ENCODE measurements around the gene RCC1. TPM values are rescaled to one million over a fixed set of nuclear protein-coding genes. Genes with fewer than 3 reads are reported as not detected.
"Not testable (repeated sequence)": the region's sequence is repeated elsewhere in the genome, so short reads cannot be mapped to it uniquely, and the experiment has no call there.

RCC1 gene
- total and polyA plus RNA-seq, 7 donors = 8.9 to 64.2 (median 18.8) TPM

DNA sequence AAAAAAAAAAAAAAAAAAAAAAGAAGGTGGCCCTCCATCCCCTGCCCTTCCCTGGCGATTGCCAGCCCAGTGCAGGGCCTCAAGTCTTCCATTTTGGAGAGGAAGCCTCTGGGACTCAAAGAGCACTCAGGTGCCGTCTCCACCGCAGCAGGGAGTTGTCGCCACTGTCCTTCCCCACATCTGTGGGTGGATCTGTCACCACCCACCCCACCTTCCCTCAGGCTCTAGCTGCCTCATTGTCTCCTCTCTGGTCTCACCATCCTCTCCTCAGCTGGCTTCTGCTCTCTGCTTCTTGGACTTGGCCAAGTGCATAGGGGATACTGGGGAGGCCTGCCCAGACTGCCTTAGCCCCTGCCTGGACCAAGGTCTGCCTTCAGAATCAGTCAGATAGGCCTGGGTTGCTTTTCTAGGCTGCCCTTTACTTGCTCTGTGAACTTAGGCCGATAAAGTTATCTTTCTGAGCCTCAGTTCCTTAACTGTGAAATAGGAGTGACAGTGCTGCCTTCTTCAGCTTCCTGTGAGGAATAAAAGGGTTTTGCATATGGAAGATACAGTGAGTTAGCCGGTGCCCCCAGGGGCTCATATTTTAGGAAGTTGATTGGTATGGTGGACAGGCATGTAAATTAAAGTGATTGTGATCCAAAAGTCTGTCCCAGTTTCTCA is 15.8 kb downstream of the RCC1 start:
- WGBS, 2 donors = 89 to 93% methylated on average over 6 of the region's 6 CpGs
- Histone ChIP-seq H3K27me3 (no peaks in the 10 kb centered on the region), H3K27ac (no peak overlapping the region), H3K4me1 (peaks cover 0 to 17% (median 15%) of the 10 kb centered on the region in 4 donors), H3K9me3 (no peaks in the 10 kb centered on the region), H3K36me3 (no peaks in the 10 kb centered on the region), H3K4me3 (no peak overlapping the region)
- TF ChIP-seq EP300 (IDR thresholded peaks at IDR 0.05) (no peak), POLR2AphosphoS5 (IDR thresholded peaks at IDR 0.05) (no peak), POLR2A (IDR thresholded peaks at IDR 0.05) (no peak)
- TF ChIP-seq, protein P1, sequence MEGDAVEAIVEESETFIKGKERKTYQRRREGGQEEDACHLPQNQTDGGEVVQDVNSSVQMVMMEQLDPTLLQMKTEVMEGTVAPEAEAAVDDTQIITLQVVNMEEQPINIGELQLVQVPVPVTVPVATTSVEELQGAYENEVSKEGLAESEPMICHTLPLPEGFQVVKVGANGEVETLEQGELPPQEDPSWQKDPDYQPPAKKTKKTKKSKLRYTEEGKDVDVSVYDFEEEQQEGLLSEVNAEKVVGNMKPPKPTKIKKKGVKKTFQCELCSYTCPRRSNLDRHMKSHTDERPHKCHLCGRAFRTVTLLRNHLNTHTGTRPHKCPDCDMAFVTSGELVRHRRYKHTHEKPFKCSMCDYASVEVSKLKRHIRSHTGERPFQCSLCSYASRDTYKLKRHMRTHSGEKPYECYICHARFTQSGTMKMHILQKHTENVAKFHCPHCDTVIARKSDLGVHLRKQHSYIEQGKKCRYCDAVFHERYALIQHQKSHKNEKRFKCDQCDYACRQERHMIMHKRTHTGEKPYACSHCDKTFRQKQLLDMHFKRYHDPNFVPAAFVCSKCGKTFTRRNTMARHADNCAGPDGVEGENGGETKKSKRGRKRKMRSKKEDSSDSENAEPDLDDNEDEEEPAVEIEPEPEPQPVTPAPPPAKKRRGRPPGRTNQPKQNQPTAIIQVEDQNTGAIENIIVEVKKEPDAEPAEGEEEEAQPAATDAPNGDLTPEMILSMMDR (IDR thresholded peaks at IDR 0.05) = no peak
- DNase-seq = no peak
- intact Hi-C loops (cut with DNase I) = no loop called here

DNA sequence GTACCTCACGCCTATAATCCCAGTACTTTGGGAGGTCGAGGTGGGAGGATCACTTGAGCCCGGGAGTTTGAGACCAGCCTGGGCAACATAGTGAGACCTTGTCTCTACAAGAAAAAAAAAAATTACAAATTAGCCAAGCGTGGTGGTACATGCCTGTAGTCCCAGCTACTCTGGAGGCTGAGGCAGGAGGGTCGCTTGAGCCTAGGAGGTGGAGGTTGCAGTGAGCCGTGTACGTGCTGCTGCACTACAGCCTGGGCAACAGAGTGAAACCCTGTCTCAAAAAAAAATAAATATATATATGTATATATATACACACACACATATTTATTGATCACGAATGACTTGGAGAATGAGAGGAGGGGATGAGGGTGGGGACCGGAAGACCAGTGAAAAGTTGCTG is 16.7 kb downstream of the RCC1 start:
- H3K4me3 ChIP-seq; H3K27ac ChIP-seq; H3K9me3 ChIP-seq; H3K36me3 ChIP-seq; intact Hi-C loops (cut with DNase I); DNase-seq; H3K27me3 ChIP-seq: not testable (repeated sequence)
- H3K4me1 ChIP-seq = peaks cover 0 to 14% (median 12%) of the 10 kb centered on the region in 4 donors
- WGBS, 2 donors = 95% methylated on average over 9 of the region's 9 CpGs

DNA sequence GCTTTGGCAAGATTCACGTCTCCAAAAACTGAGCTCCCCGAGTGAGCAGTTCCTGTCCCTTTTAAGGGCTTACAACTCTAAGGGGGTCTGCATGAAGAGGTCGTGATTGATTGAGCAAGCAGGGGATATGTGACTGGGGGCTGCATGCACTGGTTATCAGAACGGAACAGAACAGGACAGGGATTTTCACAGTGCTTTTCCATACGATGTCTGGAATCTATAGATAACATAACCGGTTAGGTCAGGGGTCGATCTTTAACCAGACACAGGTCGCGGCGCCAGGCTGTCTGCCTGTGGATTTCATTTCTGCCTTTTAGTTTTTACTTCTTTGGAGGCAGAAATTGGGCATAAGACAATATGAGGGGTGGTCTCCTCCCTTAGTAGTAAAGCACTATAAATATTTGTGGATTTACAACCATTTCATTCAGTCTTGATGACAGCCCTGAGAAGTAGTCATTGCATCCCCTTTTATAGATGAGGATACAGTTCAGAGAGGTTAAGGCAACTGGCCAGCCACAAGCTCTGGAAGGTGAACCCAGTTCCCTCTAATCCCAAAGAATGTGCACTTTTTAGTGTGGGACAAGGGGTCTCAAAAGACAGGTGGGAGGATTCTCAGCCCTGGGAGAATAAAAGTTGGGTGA is 19.3 kb downstream of the RCC1 start:
- H3K9me3 ChIP-seq; DNase-seq; intact Hi-C loops (cut with DNase I); H3K36me3 ChIP-seq; H3K4me3 ChIP-seq; H3K27ac ChIP-seq; H3K27me3 ChIP-seq; H3K4me1 ChIP-seq: not testable (repeated sequence)
- WGBS, 2 donors = 82 to 84% methylated on average over 10 of the region's 10 CpGs

DNA sequence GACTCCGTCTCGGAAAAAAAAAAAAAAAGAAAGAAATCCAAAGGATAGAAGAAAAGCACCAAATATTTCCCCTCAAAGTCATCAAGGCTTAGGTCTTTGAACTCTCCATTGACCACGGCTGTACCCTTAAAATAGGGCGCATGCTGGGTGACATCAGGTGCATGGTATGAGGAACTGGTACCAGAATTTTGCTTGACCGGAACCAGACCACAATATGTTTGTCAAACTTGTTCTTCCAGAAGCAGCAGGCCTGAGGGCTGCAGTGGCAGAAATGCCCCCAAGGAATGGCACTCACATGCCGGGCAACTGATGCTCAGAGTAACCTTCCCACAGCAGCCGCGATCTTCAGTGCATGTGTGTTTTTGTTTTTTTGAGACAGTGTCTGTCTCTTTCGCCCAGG is 21.0 kb downstream of the RCC1 start:
- intact Hi-C loops (cut with DNase I) = no loop called here
- H3K27ac ChIP-seq = no peak overlapping the region
- TF ChIP-seq, protein P1 (IDR thresholded peaks at IDR 0.05) = no peak
- TF ChIP-seq EP300 (IDR thresholded peaks at IDR 0.05) (no peak), POLR2A (IDR thresholded peaks at IDR 0.05) (no peak), POLR2AphosphoS5 (IDR thresholded peaks at IDR 0.05) (no peak)
- 93% methylated on average over 9 of the region's 9 CpGs for WGBS, 2 donors
- H3K4me1 ChIP-seq = no peaks in the 10 kb centered on the region
- DNase-seq = no peak
- no peaks in the 10 kb centered on the region for H3K9me3 ChIP-seq
- H3K4me3 ChIP-seq = no peak overlapping the region
- H3K36me3 ChIP-seq = peaks cover 0 to 5% (median under 1%) of the 10 kb centered on the region in 4 donors
- no peaks in the 10 kb centered on the region for H3K27me3 ChIP-seq

DNA sequence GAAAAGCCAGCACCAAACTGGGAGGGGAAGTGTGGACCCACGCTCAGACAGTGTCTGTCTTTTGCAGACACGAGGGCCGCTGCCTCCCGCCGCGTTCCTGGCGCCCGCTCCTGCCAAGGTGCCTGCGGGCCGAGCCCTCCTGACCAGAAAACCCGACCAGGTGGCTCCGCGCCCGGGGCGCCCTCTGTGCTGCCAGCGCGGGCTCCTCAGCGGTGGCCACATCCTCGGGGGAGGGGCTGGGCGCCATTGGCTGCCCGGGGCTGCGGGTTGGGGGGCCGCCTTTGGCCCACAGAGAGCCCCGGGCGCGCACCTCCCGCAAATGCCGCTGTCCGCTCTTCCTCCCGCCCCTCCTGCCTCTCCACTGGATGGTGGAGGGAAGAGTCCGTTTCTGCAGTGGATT is 24.6 kb downstream of the RCC1 start:
- Histone ChIP-seq H3K27me3 (no peaks in the 10 kb centered on the region), H3K36me3 (peaks cover 0 to 15% (median 8%) of the 10 kb centered on the region in 4 donors), H3K4me3 (no peak overlapping the region), H3K27ac (no peak overlapping the region), H3K9me3 (no peaks in the 10 kb centered on the region), H3K4me1 (no peaks in the 10 kb centered on the region)
- 98% methylated on average over 31 of the region's 31 CpGs for WGBS, 2 donors
- DNase-seq = no peak
- TF ChIP-seq POLR2AphosphoS5 (IDR thresholded peaks at IDR 0.05) (no peak), POLR2A (IDR thresholded peaks at IDR 0.05) (no peak), EP300 (IDR thresholded peaks at IDR 0.05) (no peak)
- TF ChIP-seq, protein P1 (IDR thresholded peaks at IDR 0.05) = no peak
- intact Hi-C loops (cut with DNase I) = no loop called here
